ENCODE results near the gene PLOD1.
A peak's percentile ranks its signal among the peaks of the same experiment; 100 is the strongest.
"Not testable (repeated sequence)": the region's sequence is repeated elsewhere in the genome, so short reads cannot be mapped to it uniquely, and the experiment has no call there.

The PLOD1 gene

DNA sequence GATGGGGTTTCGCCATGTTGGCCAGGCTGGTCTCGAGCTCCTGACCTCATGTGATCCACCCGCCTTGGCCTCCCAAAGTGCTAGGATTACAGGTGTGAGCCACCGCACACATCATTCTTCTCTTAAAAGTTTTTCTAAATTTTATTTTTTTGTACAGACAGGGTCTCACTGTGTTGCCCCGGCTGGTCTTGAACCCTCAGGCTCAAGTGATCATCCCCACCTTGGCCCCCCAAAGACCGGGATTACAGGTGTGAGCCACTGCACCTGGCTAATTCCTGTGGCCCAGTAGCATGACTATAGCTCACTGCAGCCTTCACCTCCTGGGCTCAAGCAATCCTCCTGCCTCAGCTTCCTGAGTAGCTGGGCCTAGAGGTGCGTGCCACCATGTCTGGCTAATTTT is 5.3 kb downstream of the PLOD1 start:
- not testable (repeated sequence) for DNase-seq

- no peak for DNase-seq
Measured at GRCh38 chr1:11940260-11940921, 5.9 kb downstream of the PLOD1 start.

DNA sequence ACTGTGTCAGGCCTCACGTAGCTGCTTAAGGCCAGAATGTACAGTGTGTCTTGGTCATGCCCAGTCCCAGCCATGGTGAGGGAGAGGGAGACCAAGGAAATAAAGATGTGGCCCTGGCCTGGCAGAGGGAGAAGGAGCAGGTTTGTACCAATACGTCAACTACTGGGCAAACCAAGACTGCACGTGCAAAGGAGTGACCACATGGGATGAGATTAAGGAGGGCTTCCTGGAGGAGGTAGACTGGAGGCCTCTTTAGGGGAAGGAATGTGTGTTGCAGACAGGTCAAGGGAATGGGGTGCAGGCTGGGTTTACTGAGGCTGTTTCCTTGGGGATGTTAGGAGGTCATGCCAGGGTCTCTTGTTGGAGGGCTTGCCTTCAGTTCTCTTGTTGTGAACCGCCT is 7.8 kb downstream of the PLOD1 start:
- no peak for DNase-seq

DNA sequence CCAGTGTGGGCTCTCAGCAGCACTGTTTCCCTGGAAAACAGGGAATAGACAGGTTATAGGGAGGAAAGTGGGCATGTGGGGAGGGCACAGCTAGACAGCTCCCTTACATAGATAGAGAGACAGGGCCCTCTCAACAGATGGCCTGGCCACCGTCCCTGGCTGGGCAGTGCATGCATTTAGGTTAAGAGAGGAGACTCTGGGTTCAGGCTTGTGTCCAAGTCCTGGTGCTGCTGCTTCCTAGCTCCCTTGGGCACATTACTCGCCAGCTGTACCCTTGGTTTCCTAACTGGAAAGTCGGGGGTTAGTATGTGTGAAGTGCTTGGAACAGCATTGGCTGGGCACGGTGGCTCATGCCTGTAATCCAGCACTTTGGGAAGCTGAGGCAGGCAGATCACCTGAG is 9.1 kb downstream of the PLOD1 start:
- no peak for DNase-seq

GRCh38 chr1:11944358-11944931 is 9.9 kb downstream of the PLOD1 start:
- no peak for DNase-seq

- no peak for DNase-seq
Measured at GRCh38 chr1:11946647-11947046, 12.1 kb downstream of the PLOD1 start.

GRCh38 chr1:11948822-11949458 is 14.4 kb downstream of the PLOD1 start:
- peak; percentile 30 for DNase-seq

GRCh38 chr1:11951901-11952300 is 17.4 kb downstream of the PLOD1 start:
- no peak for DNase-seq

GRCh38 chr1:11952455-11953109 is 18.1 kb downstream of the PLOD1 start:
- no peak for DNase-seq

DNA sequence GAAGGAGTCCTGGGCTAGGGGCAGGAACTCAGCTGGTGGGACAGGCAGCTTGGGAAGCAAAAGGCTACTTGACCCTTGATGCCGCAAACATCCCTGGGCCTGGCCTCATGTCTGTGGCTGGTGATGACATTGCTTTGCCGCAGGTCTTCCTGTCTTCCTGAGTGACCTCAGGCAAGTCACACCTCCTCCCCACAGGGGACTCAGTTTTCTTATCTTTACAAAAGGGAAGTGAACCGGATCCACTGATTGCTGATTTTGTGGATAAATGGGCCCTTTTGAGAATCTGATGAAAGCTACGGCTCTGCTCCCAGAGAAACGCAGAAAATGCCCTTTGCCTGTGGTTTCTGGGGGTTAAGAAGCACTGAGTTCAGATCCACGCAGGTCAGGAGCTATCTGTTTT is 20.7 kb downstream of the PLOD1 start:
- DNase-seq, result no peak

DNA sequence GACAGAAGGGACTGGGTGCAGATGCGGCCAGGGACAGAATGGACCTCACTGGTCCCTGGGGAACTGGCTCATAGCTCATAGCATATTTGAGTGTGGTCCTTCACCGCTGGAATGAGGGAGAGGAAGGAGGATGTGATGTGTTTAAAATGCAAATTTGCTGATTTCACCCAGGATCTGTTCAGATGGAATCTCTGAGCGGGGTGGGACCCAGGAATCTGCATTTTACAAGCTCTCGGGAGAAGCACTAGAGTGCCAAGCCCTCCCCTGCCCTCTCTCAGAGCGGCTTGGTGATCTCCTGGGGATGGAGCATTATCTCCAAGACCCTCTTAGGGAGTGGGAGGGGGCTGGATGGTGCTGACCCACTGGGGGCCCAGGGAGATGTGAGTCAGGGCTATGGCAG is 22.9 kb downstream of the PLOD1 start:
- no peak for DNase-seq

DNA sequence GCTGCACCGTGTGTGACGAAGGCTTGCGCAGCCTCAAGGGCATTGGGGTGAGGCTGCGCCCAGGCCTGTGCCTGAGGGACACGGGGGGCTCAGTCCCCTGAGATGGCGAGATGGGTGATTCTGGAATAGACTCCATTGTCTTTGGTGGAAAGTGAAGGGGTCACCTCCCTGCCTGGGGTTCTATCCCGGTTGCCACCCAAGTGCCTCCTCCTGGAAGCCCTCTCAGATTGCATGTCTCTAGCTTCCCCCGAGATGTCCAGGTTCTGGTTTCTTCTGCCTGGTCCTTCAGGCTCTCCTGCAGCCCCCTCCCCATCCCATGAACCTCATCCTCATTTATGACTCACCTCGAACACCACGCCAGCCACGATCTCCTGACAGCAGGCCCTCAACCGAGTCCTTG is 23.4 kb downstream of the PLOD1 start:
- no peak for DNase-seq

- no peak for DNase-seq
Measured at GRCh38 chr1:11960276-11960675, 25.8 kb downstream of the PLOD1 start.

- DNase-seq, result no peak
Measured at GRCh38 chr1:11960715-11961114, 26.2 kb downstream of the PLOD1 start.

GRCh38 chr1:11961230-11961629 is 26.7 kb downstream of the PLOD1 start:
- no peak for DNase-seq

DNA sequence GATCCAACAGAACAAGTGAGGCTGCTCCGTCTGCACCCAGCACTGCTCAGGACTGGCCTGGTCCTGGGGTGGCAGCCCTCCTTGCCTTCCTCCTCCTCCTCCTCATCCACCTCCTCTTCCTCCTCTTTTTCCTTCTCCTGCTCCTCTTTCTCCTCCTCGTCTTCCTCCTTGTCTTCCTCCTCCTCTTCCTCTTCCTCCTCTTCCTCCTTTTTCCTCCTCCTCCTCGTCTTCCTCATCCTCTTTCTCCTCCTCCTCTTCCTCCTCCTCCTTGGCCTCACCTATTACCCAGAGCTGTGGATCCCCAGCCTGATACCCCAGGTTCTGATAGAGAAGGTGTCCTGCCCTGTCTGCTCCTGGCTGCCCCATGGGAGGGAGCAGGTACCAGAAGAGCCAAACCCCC is 29.1 kb downstream of the PLOD1 start:
- no peak for DNase-seq

DNA sequence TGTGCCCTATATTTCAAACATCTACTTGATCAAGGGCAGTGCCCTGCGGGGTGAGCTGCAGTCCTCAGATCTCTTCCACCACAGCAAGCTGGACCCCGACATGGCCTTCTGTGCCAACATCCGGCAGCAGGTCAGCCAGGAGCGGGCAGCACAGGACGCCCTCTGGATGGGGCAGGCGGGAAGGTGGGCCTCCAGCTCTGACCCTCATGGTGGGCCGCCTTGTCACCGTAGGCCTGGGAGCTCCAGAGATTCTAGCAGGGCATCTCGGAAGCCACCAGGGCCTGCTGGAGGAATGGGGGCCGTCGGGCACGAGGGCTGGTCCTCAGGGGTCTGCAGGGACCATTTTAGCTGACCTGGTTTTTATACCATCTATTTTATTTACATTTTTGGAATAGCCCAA is 30.1 kb downstream of the PLOD1 start:
- no peak for DNase-seq

- no peak for DNase-seq
Measured at GRCh38 chr1:11967028-11967547, 32.6 kb downstream of the PLOD1 start.

- no peak for DNase-seq
Measured at GRCh38 chr1:11970441-11971185, 36.1 kb downstream of the PLOD1 start.

- DNase-seq, result no peak
Measured at GRCh38 chr1:11977625-11978024, 43.1 kb downstream of the PLOD1 start.

- DNase-seq, result no peak
Measured at GRCh38 chr1:11978301-11978700, 43.8 kb downstream of the PLOD1 start.

GRCh38 chr1:11979028-11979850 is 44.7 kb downstream of the PLOD1 start:
- no peak for DNase-seq
